Activated CD4-positive, alpha-beta T cell treated with anti-CD3 and anti-CD28 coated beads, Interleukin-2, amount 10 ng/mL, durations not matched to agents 7 days and 5 days (primary cell): Measurements from ENCODE around the gene RESP18. TPM values are rescaled to one million over a fixed set of nuclear protein-coding genes. Genes with fewer than 3 reads are reported as not detected.

Experiments used
- CTCF ChIA-PET: fragments of 350-600 bp; sonication (Branson Sonifier 250); formaldehyde crosslinking; loops from one replicate; lab custom pipeline; 2021; ENCODE audit warnings: antibody characterized with exemption; lab: Charles Lee
- POLR2A ChIA-PET: fragments of 350-600 bp; sonication (Branson Sonifier 250); formaldehyde crosslinking; loops from one replicate; lab custom pipeline; 2021; ENCODE audit warnings: antibody characterized with exemption; lab: Charles Lee
- DNase-seq: peaks from one replicate; pipeline ENCODE4 v3.0.0-alpha.2; 2020
- H3K27ac Mint-ChIP-seq: one replicate; pipeline ENCODE4 v1.8.0; 2021; ENCODE audit warnings: mild to moderate bottlenecking, moderate library complexity, mixed read lengths
- H3K27me3 Mint-ChIP-seq: one replicate; pipeline ENCODE4 v1.8.0; 2021; ENCODE audit warnings: mixed read lengths
- H3K36me3 Mint-ChIP-seq: one replicate; pipeline ENCODE4 v1.8.0; 2021; ENCODE audit warnings: low read depth, mixed read lengths
- H3K4me1 Mint-ChIP-seq: one replicate; pipeline ENCODE4 v1.8.0; 2021; ENCODE audit warnings: mixed read lengths
- H3K4me3 Mint-ChIP-seq: one replicate; pipeline ENCODE4 v1.8.0; 2021; ENCODE audit warnings: mild to moderate bottlenecking, moderate library complexity, mixed read lengths
- H3K9me3 Mint-ChIP-seq: one replicate; pipeline ENCODE4 v1.8.0; 2021; ENCODE audit warnings: mixed read lengths
- total RNA-seq, 2 experiments: library from RNA; stranded (reverse); gene quantifications; one replicate each; pipeline ENCODE4 v1.2.3, GENCODE V29; 2021

Gene RESP18
- total RNA-seq, 2 experiments from 2014 or later: not detected

GRCh38 chr2:219296142-219296541 lies 36.4 kb downstream of the RESP18 start:
- no peak overlapping the region for H3K27ac Mint-ChIP-seq
- no peaks in the 10 kb centered on the region for H3K9me3 Mint-ChIP-seq
- no peak overlapping the region for H3K4me3 Mint-ChIP-seq
- ChIA-PET POLR2A (interaction anchor here (1.5 kb wide), 1 partner anchor 42 kb away, joined by 4 read pairs; the partner anchor contains the start of gene TUBA4A), CTCF (interaction anchor here (1.0 to 10.7 kb wide), 16 partner anchors 9 to 400 kb away, joined by 3 to 194 read pairs (median 6); partner anchors contain the start of genes CNPPD1, DNAJB2, NHEJ1 and PTPRN)
- DNase-seq: no peak
- H3K4me1 Mint-ChIP-seq: peaks cover 31% of the 10 kb centered on the region
- peaks cover 20% of the 10 kb centered on the region for H3K27me3 Mint-ChIP-seq
- H3K36me3 Mint-ChIP-seq: no peaks in the 10 kb centered on the region

GRCh38 chr2:219294356-219295351 lies 37.9 kb downstream of the RESP18 start:
- ChIA-PET POLR2A (interaction anchor here (0.6 to 1.5 kb wide), 2 partner anchors 40 to 118 kb away, joined by 4 read pairs; partner anchors contain the start of genes CNPPD1 and TUBA4A), CTCF (interaction anchor here (0.5 to 10.7 kb wide), 68 partner anchors 9 to 624 kb away, joined by 3 to 194 read pairs (median 5); partner anchors contain the start of genes ABCB6, ANKZF1, ATG9A and CFAP65)
- Mint-ChIP-seq H3K36me3 (no peaks in the 10 kb centered on the region), H3K27me3 (peaks cover 13% of the 10 kb centered on the region), H3K9me3 (no peaks in the 10 kb centered on the region), H3K4me1 (peaks cover 31% of the 10 kb centered on the region), H3K4me3 (peak overlapping the region; percentile 67), H3K27ac (peak overlapping the region; percentile 77)
- peak; percentile 88 for DNase-seq

GRCh38 chr2:219293736-219294231 lies 38.8 kb downstream of the RESP18 start:
- peak overlapping the region; percentile 67 for H3K4me3 Mint-ChIP-seq
- DNase-seq: no peak
- H3K27ac Mint-ChIP-seq: peak overlapping the region; percentile 36
- no peaks in the 10 kb centered on the region for H3K9me3 Mint-ChIP-seq
- peaks cover 26% of the 10 kb centered on the region for H3K4me1 Mint-ChIP-seq
- ChIA-PET POLR2A (no interaction called here), CTCF (interaction anchor here (0.8 to 10.7 kb wide), 11 partner anchors 14 to 236 kb away, joined by 3 to 194 read pairs (median 7); partner anchors contain the start of genes DNAJB2, GLB1L, NHEJ1 and STK16)
- H3K27me3 Mint-ChIP-seq: peaks cover 9% of the 10 kb centered on the region
- H3K36me3 Mint-ChIP-seq: no peaks in the 10 kb centered on the region

GRCh38 chr2:219292616-219293015 lies 39.9 kb downstream of the RESP18 start:
- DNase-seq: no peak
- POLR2A ChIA-PET: interaction anchor here (0.8 kb wide), 1 partner anchor 40 kb away, joined by 6 read pairs; the partner anchor contains the start of gene TUBA4B

GRCh38 chr2:219291910-219292490 lies 40.5 kb downstream of the RESP18 start:
- Mint-ChIP-seq H3K27me3 (peaks cover 7% of the 10 kb centered on the region), H3K36me3 (no peaks in the 10 kb centered on the region), H3K9me3 (no peaks in the 10 kb centered on the region), H3K4me1 (peaks cover 21% of the 10 kb centered on the region), H3K27ac (no peak overlapping the region), H3K4me3 (no peak overlapping the region)
- ChIA-PET POLR2A (no interaction called here), CTCF (interaction anchor here (6.9 to 10.7 kb wide), 2 partner anchors 12 to 40 kb away, joined by 99 to 194 read pairs; partner anchors contain the start of genes DNAJB2, TUBA4A and TUBA4B)
- DNase-seq: no peak

More at GRCh38 chr2:219292616-219293015, 39.9 kb downstream of the RESP18 start:
- Mint-ChIP-seq H3K4me3 (no peak overlapping the region), H3K27me3 (peaks cover 7% of the 10 kb centered on the region), H3K27ac (no peak overlapping the region), H3K9me3 (no peaks in the 10 kb centered on the region), H3K36me3 (no peaks in the 10 kb centered on the region), H3K4me1 (peaks cover 22% of the 10 kb centered on the region)
- CTCF ChIA-PET: interaction anchor here (5.9 to 10.7 kb wide), 3 partner anchors 13 to 137 kb away, joined by 85 to 194 read pairs (median 99); partner anchors contain the start of genes DNAJB2, NHEJ1, TUBA4A and TUBA4B

GRCh38 chr2:219291394-219291793 lies 41.1 kb downstream of the RESP18 start:
- Mint-ChIP-seq H3K27ac (no peak overlapping the region), H3K9me3 (no peaks in the 10 kb centered on the region), H3K4me3 (no peak overlapping the region), H3K36me3 (no peaks in the 10 kb centered on the region), H3K27me3 (peaks cover 7% of the 10 kb centered on the region), H3K4me1 (peaks cover 19% of the 10 kb centered on the region)
- no peak for DNase-seq
- ChIA-PET CTCF (interaction anchor here (0.9 to 10.7 kb wide), 6 partner anchors 8 to 128 kb away, joined by 3 to 194 read pairs (median 5); partner anchors contain the start of genes DNAJB2, GLB1L, STK16 and TUBA4A), POLR2A (no interaction called here)

GRCh38 chr2:219290381-219291171 lies 42.0 kb downstream of the RESP18 start:
- no peak for DNase-seq
- H3K27me3 Mint-ChIP-seq: peaks cover 5% of the 10 kb centered on the region
- POLR2A ChIA-PET: no interaction called here
- CTCF ChIA-PET: interaction anchor here (0.9 to 10.7 kb wide), 6 partner anchors 9 to 127 kb away, joined by 3 to 194 read pairs (median 5); partner anchors contain the start of genes DNAJB2, GLB1L, STK16 and TUBA4A
- H3K4me1 Mint-ChIP-seq: peaks cover 16% of the 10 kb centered on the region
- H3K9me3 Mint-ChIP-seq: no peaks in the 10 kb centered on the region
- no peak overlapping the region for H3K27ac Mint-ChIP-seq
- no peak overlapping the region for H3K4me3 Mint-ChIP-seq
- H3K36me3 Mint-ChIP-seq: no peaks in the 10 kb centered on the region

GRCh38 chr2:219289537-219290361 lies 42.8 kb downstream of the RESP18 start:
- no peak for DNase-seq
- Mint-ChIP-seq H3K4me3 (no peak overlapping the region), H3K36me3 (no peaks in the 10 kb centered on the region), H3K4me1 (peaks cover 8% of the 10 kb centered on the region), H3K27ac (no peak overlapping the region), H3K27me3 (peaks cover 3% of the 10 kb centered on the region), H3K9me3 (no peaks in the 10 kb centered on the region)
- ChIA-PET CTCF (interaction anchor here (1.4 to 10.7 kb wide), 4 partner anchors 10 to 126 kb away, joined by 3 to 194 read pairs (median 52); partner anchors contain the start of genes DNAJB2, GLB1L, STK16 and TUBA4A), POLR2A (no interaction called here)

GRCh38 chr2:219289195-219289536 lies 43.4 kb downstream of the RESP18 start:
- CTCF ChIA-PET: no interaction called here
- no peak overlapping the region for H3K27ac Mint-ChIP-seq

GRCh38 chr2:219287580-219288265 lies 44.8 kb downstream of the RESP18 start:
- POLR2A ChIA-PET: no interaction called here
- no peaks in the 10 kb centered on the region for H3K9me3 Mint-ChIP-seq
- no peaks in the 10 kb centered on the region for H3K27me3 Mint-ChIP-seq

More at GRCh38 chr2:219289195-219289536, 43.4 kb downstream of the RESP18 start:
- peaks cover 5% of the 10 kb centered on the region for H3K4me1 Mint-ChIP-seq
- H3K27me3 Mint-ChIP-seq: peaks cover under 1% of the 10 kb centered on the region
- no peaks in the 10 kb centered on the region for H3K9me3 Mint-ChIP-seq
- POLR2A ChIA-PET: no interaction called here
- no peak for DNase-seq
- H3K4me3 Mint-ChIP-seq: no peak overlapping the region
- no peaks in the 10 kb centered on the region for H3K36me3 Mint-ChIP-seq

More at GRCh38 chr2:219287580-219288265, 44.8 kb downstream of the RESP18 start:
- DNase-seq: no peak
- H3K27ac Mint-ChIP-seq: no peak overlapping the region
- CTCF ChIA-PET: interaction anchor here (1.2 to 15.6 kb wide), 2 partner anchors 8 to 11 kb away, joined by 6 to 194 read pairs; no protein-coding TSS in a partner anchor
- H3K4me3 Mint-ChIP-seq: no peak overlapping the region
- H3K36me3 Mint-ChIP-seq: peaks cover 7% of the 10 kb centered on the region
- H3K4me1 Mint-ChIP-seq: peaks cover 2% of the 10 kb centered on the region
